HEK293 (cell line): ENCODE measurements around the gene CC2D2B.

Source experiments
- EGR2 ChIP-seq: fragments of 450-650 bp; formaldehyde crosslinking; IDR thresholded peaks from 2 replicates; pipeline ENCODE4 v1.5.1; 2016; ENCODE audit warnings: low read depth, missing biosample characterization, missing genetic modification characterization
- GFI1B ChIP-seq: fragments of 450-650 bp; formaldehyde crosslinking; IDR thresholded peaks from 2 replicates; pipeline ENCODE4 v1.5.1; 2016; ENCODE audit warnings: missing biosample characterization, missing genetic modification characterization
- GLI4 ChIP-seq: fragments of 450-650 bp; formaldehyde crosslinking; IDR thresholded peaks from 2 replicates; pipeline ENCODE4 v1.5.1; 2016; ENCODE audit warnings: missing biosample characterization, missing genetic modification characterization
- HOXC10 ChIP-seq: sonication (generic); formaldehyde crosslinking; IDR thresholded peaks from 2 replicates; pipeline ENCODE4 v1.8.1; 2023; ENCODE audit warnings: mild to moderate bottlenecking, missing genetic modification reagents
- KLF1 ChIP-seq: fragments of 450-650 bp; formaldehyde crosslinking; IDR thresholded peaks from 2 replicates; pipeline ENCODE4 v1.5.1; 2016; ENCODE audit warnings: missing biosample characterization, missing genetic modification characterization
- KLF8 ChIP-seq: fragments of 450-650 bp; formaldehyde crosslinking; IDR thresholded peaks from 2 replicates; pipeline ENCODE4 v1.5.1; 2016; ENCODE audit warnings: missing biosample characterization, missing genetic modification characterization
- RBAK ChIP-seq: fragments of 450-650 bp; formaldehyde crosslinking; IDR thresholded peaks from 2 replicates; pipeline ENCODE4 v1.5.1; 2016; ENCODE audit warnings: missing biosample characterization, missing genetic modification characterization
- TRIM28 ChIP-seq: IDR thresholded peaks from 2 replicates; pipeline ENCODE4 v1.6.1; 2011; ENCODE audit warnings: low read length, control low read depth, borderline replicate concordance
- ZFHX2 ChIP-seq: fragments of 450-650 bp; formaldehyde crosslinking; conservative IDR thresholded peaks from 2 replicates; pipeline ENCODE4 v1.5.1; 2016; ENCODE audit warnings: missing biosample characterization, missing genetic modification characterization
- ZNF138 ChIP-seq: fragments of 450-650 bp; formaldehyde crosslinking; IDR thresholded peaks from 2 replicates; pipeline ENCODE4 v1.5.1; 2016; ENCODE audit warnings: missing biosample characterization, missing genetic modification characterization, borderline replicate concordance
- ZNF202 ChIP-seq: fragments of 450-650 bp; formaldehyde crosslinking; IDR thresholded peaks from 2 replicates; pipeline ENCODE4 v1.5.1; 2016; ENCODE audit warnings: missing biosample characterization, missing genetic modification characterization, borderline replicate concordance
- ZNF239 ChIP-seq: fragments of 450-650 bp; formaldehyde crosslinking; IDR thresholded peaks from 2 replicates; pipeline ENCODE4 v1.5.1; 2016; ENCODE audit warnings: missing biosample characterization, missing genetic modification characterization
- ZNF324 ChIP-seq: fragments of 450-650 bp; formaldehyde crosslinking; IDR thresholded peaks from 2 replicates; pipeline ENCODE4 v1.5.1; 2016; ENCODE audit warnings: missing biosample characterization, missing genetic modification characterization
- ZNF341 ChIP-seq: fragments of 450-650 bp; formaldehyde crosslinking; IDR thresholded peaks from 2 replicates; pipeline ENCODE4; 2016; ENCODE audit warnings: low read depth, missing biosample characterization, missing genetic modification characterization
- ZNF366 ChIP-seq: fragments of 450-650 bp; formaldehyde crosslinking; conservative IDR thresholded peaks from 2 replicates; pipeline ENCODE4 v1.5.1; 2016; ENCODE audit warnings: missing biosample characterization, missing genetic modification characterization
- ZNF391 ChIP-seq: fragments of 450-650 bp; formaldehyde crosslinking; IDR thresholded peaks from 2 replicates; pipeline ENCODE4 v1.5.1; 2016; ENCODE audit warnings: low read depth, missing biosample characterization, missing genetic modification characterization, borderline replicate concordance
- ZNF404 ChIP-seq: fragments of 450-650 bp; formaldehyde crosslinking; IDR thresholded peaks from 2 replicates; pipeline ENCODE4 v1.5.1; 2017; ENCODE audit warnings: missing biosample characterization, missing genetic modification characterization
- ZNF426 ChIP-seq: fragments of 450-650 bp; formaldehyde crosslinking; IDR thresholded peaks from 2 replicates; pipeline ENCODE4 v1.5.1; 2017; ENCODE audit warnings: missing biosample characterization, missing genetic modification characterization, mild to moderate bottlenecking, inconsistent platforms, moderate library complexity
- ZNF521 ChIP-seq: fragments of 450-650 bp; formaldehyde crosslinking; IDR thresholded peaks from 2 replicates; pipeline ENCODE4 v1.5.1; 2017; ENCODE audit warnings: missing biosample characterization, mild to moderate bottlenecking, missing genetic modification characterization
- ZNF529 ChIP-seq: fragments of 450-650 bp; formaldehyde crosslinking; IDR thresholded peaks from 2 replicates; pipeline ENCODE4 v1.5.1; 2017; ENCODE audit warnings: missing genetic modification characterization, missing biosample characterization; ENCODE audit not compliant: insufficient replicate concordance
- ZNF561 ChIP-seq: fragments of 450-650 bp; IDR thresholded peaks from 2 replicates; pipeline ENCODE4 v1.5.1; 2018; ENCODE audit warnings: missing biosample characterization, missing genetic modification characterization, borderline replicate concordance
- ZNF571 ChIP-seq: fragments of 450-650 bp; formaldehyde crosslinking; IDR thresholded peaks from 2 replicates; pipeline ENCODE4 v1.5.0; 2017; ENCODE audit warnings: missing biosample characterization, missing genetic modification characterization
- ZNF629 ChIP-seq: fragments of 450-650 bp; formaldehyde crosslinking; IDR thresholded peaks from 2 replicates; pipeline ENCODE4 v1.5.1; 2017; ENCODE audit warnings: missing biosample characterization, missing genetic modification characterization
- ZNF664 ChIP-seq: fragments of 450-650 bp; formaldehyde crosslinking; IDR thresholded peaks from 2 replicates; pipeline ENCODE4 v1.5.1; 2016; ENCODE audit warnings: missing biosample characterization, missing genetic modification characterization
- ZNF701 ChIP-seq: fragments of 450-650 bp; formaldehyde crosslinking; IDR thresholded peaks from 2 replicates; pipeline ENCODE4 v1.5.1; 2016; ENCODE audit warnings: missing biosample characterization, missing genetic modification characterization
- ZNF837 ChIP-seq: fragments of 450-650 bp; formaldehyde crosslinking; IDR thresholded peaks from 2 replicates; pipeline ENCODE4 v1.5.1; 2016; ENCODE audit warnings: missing biosample characterization, missing genetic modification characterization
- ZSCAN30 ChIP-seq: fragments of 450-650 bp; IDR thresholded peaks from 2 replicates; pipeline ENCODE4 v1.5.1; 2018; ENCODE audit warnings: missing biosample characterization, mild to moderate bottlenecking, missing genetic modification characterization, moderate library complexity
- TF ChIP-seq, protein P1 (sequence below): fragments of 450-650 bp; formaldehyde crosslinking; IDR thresholded peaks from 2 replicates; pipeline ENCODE4 v1.5.1; 2016; ENCODE audit warnings: missing biosample characterization, missing genetic modification characterization, borderline replicate concordance
- TF ChIP-seq, protein P2 (sequence below): fragments of 450-650 bp; formaldehyde crosslinking; IDR thresholded peaks from 2 replicates; pipeline ENCODE4 v1.5.1; 2016; ENCODE audit warnings: missing biosample characterization, missing genetic modification characterization
- TF ChIP-seq, protein P3 (sequence below): fragments of 450-650 bp; formaldehyde crosslinking; IDR thresholded peaks from 2 replicates; pipeline ENCODE4 v1.5.1; 2017; ENCODE audit warnings: missing biosample characterization, missing genetic modification characterization
- TF ChIP-seq, protein P4 (sequence below): fragments of 450-650 bp; formaldehyde crosslinking; IDR thresholded peaks from 2 replicates; pipeline ENCODE4 v1.5.1; 2016; ENCODE audit warnings: missing biosample characterization, missing genetic modification characterization
- TF ChIP-seq, protein P5 (sequence below): fragments of 450-650 bp; formaldehyde crosslinking; IDR thresholded peaks from 2 replicates; pipeline ENCODE4 v1.5.1; 2016; ENCODE audit warnings: missing biosample characterization, missing genetic modification characterization

The CC2D2B gene

DNA sequence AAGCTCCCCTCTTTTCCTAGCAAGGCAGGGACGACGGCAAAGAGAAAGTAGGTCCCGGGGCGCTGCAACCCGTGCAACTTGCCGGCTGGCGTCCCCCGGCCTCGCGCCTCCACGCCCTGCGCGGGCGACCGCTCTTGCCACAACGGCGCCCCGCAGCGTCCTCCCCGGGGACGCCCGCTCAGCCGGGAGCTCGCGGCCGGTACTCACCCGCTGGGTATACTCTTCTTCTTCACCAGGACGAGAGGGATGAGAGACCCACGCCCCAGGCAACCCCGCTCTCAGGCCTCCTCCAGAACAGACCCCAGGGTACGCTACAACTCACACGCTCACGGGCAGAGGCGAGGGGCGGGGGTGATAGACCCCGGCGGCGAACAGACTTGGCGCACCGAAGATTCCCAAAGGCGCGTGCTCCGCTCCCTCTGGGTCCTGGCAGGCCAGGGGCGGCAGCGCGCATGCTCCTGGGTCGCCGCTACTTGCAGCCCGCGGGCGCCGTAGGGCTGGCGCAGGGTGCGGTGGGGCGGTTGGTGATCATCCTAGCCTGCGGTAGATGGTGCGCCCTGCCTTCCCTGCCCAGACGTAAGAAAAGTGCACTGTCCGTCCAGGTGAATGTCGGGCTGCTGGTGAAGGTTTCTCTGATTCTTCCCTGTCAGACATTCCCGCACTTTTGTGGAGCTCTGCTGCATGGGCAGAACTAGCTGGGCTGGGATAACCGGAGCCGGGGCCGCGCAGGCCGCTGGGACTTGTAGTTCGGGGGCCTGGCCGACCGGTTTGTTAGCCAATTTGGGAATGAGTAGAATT is at the start of gene CC2D2B (continued):
- TF ChIP-seq, protein P1, sequence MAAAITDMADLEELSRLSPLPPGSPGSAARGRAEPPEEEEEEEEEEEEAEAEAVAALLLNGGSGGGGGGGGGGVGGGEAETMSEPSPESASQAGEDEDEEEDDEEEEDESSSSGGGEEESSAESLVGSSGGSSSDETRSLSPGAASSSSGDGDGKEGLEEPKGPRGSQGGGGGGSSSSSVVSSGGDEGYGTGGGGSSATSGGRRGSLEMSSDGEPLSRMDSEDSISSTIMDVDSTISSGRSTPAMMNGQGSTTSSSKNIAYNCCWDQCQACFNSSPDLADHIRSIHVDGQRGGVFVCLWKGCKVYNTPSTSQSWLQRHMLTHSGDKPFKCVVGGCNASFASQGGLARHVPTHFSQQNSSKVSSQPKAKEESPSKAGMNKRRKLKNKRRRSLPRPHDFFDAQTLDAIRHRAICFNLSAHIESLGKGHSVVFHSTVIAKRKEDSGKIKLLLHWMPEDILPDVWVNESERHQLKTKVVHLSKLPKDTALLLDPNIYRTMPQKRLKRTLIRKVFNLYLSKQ (tag by site-specific recombination), result no peak
- no peak for TF ChIP-seq TRIM28
- TF ChIP-seq ZNF837 (tag by site-specific recombination), result no peak
- TF ChIP-seq ZNF701 (tag by site-specific recombination), result no peak
- peak; percentile 39; the same call in 1 of the 2 replicates for TF ChIP-seq ZNF324 (tag by site-specific recombination)
- no peak for TF ChIP-seq GFI1B (tag by site-specific recombination)
- TF ChIP-seq ZNF138 (tag by site-specific recombination), result no peak
- TF ChIP-seq ZNF561 (tag by site-specific recombination), result peak; percentile 71; the same call in 1 of the 2 replicates
- TF ChIP-seq, protein P2, sequence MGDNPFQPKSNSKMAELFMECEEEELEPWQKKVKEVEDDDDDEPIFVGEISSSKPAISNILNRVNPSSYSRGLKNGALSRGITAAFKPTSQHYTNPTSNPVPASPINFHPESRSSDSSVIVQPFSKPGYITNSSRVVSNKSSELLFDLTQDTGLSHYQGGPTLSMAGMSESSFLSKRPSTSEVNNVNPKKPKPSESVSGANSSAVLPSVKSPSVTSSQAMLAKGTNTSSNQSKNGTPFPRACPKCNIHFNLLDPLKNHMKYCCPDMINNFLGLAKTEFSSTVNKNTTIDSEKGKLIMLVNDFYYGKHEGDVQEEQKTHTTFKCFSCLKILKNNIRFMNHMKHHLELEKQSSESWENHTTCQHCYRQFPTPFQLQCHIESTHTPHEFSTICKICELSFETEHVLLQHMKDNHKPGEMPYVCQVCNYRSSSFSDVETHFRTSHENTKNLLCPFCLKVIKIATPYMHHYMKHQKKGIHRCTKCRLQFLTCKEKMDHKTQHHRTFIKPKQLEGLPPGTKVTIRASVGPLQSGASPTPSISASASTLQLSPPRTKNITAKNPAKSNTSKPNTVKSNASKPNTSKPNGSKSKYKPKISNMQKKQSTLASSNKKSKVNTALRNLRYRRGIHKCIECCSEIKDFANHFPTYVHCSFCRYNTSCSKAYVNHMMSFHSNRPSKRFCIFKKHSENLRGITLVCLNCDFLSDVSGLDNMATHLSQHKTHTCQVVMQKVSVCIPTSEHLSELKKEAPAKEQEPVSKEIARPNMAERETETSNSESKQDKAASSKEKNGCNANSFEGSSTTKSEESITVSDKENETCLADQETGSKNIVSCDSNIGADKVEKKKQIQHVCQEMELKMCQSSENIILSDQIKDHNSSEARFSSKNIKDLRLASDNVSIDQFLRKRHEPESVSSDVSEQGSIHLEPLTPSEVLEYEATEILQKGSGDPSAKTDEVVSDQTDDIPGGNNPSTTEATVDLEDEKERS, result no peak
- TF ChIP-seq RBAK (tag by site-specific recombination), result no peak
- no peak for TF ChIP-seq ZNF239 (tag by site-specific recombination)
- no peak for TF ChIP-seq ZNF521 (tag by site-specific recombination)
- peak; percentile 55 for TF ChIP-seq KLF8 (tag by site-specific recombination)
- TF ChIP-seq ZNF426 (tag by site-specific recombination), result no peak
- no peak for TF ChIP-seq KLF1 (tag by site-specific recombination)
- no peak for TF ChIP-seq ZNF202 (tag by site-specific recombination)
- peak; percentile 8; the same call in 1 of the 2 replicates for TF ChIP-seq ZSCAN30 (tag by site-specific recombination)
- peak; percentile 25; the same call in 1 of the 2 replicates for TF ChIP-seq ZNF629 (tag by site-specific recombination)
- no peak for TF ChIP-seq HOXC10 (CRISPR knock-in tag)
- no peak for TF ChIP-seq ZNF404 (tag by site-specific recombination)
- no peak for TF ChIP-seq ZNF529 (tag by site-specific recombination)
- TF ChIP-seq EGR2 (tag by site-specific recombination), result peak; percentile 63
- TF ChIP-seq, protein P3, sequence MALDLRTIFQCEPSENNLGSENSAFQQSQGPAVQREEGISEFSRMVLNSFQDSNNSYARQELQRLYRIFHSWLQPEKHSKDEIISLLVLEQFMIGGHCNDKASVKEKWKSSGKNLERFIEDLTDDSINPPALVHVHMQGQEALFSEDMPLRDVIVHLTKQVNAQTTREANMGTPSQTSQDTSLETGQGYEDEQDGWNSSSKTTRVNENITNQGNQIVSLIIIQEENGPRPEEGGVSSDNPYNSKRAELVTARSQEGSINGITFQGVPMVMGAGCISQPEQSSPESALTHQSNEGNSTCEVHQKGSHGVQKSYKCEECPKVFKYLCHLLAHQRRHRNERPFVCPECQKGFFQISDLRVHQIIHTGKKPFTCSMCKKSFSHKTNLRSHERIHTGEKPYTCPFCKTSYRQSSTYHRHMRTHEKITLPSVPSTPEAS (tag by site-specific recombination), result no peak
- TF ChIP-seq ZNF341 (tag by site-specific recombination), result peak; percentile 66
- no peak for TF ChIP-seq ZNF391
- TF ChIP-seq ZNF366 (tag by site-specific recombination), result no peak
- TF ChIP-seq, protein P4, sequence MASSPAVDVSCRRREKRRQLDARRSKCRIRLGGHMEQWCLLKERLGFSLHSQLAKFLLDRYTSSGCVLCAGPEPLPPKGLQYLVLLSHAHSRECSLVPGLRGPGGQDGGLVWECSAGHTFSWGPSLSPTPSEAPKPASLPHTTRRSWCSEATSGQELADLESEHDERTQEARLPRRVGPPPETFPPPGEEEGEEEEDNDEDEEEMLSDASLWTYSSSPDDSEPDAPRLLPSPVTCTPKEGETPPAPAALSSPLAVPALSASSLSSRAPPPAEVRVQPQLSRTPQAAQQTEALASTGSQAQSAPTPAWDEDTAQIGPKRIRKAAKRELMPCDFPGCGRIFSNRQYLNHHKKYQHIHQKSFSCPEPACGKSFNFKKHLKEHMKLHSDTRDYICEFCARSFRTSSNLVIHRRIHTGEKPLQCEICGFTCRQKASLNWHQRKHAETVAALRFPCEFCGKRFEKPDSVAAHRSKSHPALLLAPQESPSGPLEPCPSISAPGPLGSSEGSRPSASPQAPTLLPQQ (tag by site-specific recombination), result peak; percentile 87
- no peak for TF ChIP-seq ZNF664 (tag by site-specific recombination)
- peak; percentile 65 for TF ChIP-seq ZFHX2 (tag by site-specific recombination)
- TF ChIP-seq, protein P5, sequence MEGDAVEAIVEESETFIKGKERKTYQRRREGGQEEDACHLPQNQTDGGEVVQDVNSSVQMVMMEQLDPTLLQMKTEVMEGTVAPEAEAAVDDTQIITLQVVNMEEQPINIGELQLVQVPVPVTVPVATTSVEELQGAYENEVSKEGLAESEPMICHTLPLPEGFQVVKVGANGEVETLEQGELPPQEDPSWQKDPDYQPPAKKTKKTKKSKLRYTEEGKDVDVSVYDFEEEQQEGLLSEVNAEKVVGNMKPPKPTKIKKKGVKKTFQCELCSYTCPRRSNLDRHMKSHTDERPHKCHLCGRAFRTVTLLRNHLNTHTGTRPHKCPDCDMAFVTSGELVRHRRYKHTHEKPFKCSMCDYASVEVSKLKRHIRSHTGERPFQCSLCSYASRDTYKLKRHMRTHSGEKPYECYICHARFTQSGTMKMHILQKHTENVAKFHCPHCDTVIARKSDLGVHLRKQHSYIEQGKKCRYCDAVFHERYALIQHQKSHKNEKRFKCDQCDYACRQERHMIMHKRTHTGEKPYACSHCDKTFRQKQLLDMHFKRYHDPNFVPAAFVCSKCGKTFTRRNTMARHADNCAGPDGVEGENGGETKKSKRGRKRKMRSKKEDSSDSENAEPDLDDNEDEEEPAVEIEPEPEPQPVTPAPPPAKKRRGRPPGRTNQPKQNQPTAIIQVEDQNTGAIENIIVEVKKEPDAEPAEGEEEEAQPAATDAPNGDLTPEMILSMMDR (tag by site-specific recombination), result peak; percentile 29; the same call in 1 of the 2 replicates
- TF ChIP-seq GLI4 (tag by site-specific recombination), result no peak
- no peak for TF ChIP-seq ZNF571 (tag by site-specific recombination)
